GM21825 (cell line): ENCODE results near the gene PTPN23.
"Not testable (repeated sequence)": the region's sequence is repeated elsewhere in the genome, so short reads cannot be mapped to it uniquely, and the experiment has no call there.

ENCODE experiments used
- ATAC-seq: cut with Tn5 transposase; IDR thresholded peaks from one replicate; pipeline ENCODE4 v1.9.1; 2021; ENCODE audit warnings: mild to moderate bottlenecking, moderate library complexity; ENCODE audit not compliant: unreplicated experiment

PTPN23 gene

DNA sequence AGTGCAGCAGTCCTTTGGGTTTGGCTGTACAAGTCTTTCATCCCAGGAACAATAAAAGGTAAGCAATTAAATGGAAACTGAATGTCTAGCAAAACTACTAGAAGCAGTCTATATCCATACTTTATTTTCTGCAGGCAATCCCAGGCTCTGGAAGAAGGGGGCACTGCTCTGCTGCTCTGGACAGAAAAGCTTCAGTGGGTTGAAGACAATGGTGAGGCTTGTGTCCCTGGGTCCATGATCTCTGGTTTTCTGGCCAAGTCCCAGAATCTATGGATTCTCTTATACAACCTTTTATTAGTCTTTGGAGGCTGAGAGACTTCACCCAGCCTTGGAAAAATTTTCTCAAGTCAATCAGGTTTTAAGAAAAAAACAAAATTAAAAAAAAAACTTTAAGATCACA is 59.3 kb downstream of the PTPN23 start:
- no peak for ATAC-seq

DNA sequence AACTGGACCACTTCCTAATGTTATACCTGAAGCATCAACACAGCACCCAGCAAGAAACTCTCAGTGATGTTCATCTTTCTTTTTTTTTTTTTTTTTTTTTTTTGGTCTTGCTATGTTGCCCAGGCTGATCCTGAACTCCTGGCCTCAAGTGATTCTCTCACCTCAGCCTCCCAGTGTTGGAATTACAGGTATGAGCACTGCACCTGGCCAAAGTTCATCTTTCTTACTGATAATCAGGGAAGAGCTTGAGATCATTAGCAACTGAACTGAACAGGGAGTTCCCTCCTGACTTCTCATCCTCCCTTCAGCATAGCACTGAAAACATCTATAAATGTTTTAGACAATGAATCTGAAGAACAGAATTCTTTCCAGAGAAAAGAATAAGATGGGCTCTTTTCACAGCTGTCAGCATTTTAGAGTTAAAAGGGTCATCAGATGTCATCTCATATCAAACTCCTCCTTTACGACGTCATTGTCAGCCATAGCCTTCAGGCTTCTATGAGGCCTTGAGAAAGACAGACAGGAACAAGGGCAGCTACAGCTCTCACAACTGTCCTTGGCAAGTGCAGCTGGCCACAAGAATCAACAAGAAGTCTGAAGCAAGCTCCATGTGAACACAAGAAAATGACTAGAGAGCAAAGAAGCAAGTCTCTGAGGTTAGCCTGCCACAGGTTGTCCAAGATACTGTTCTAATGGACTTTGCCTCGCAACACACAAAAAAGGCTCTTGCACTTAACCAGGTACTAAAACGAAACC is 61.2 kb downstream of the PTPN23 start:
- no peak for ATAC-seq

DNA sequence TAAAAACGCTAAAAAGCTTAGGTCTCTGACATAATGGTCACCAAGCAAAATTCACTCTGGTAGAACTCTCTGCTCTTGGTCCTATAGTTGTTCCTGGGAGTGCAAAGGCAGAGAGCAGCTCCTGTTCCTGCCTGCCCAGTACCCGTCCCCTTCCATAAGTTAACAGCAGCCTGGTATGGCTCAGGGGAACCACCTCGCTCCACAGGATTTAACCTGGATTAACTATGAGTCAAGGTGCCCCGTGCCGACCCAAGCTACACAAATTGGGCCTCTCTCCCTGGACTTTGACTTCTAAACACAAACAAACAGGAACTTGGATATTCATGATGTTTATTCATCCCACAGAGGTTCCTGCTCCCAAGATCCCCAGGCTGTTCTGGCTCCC is 62.8 kb downstream of the PTPN23 start:
- no peak for ATAC-seq

- no peak for ATAC-seq
Measured at GRCh38 chr3:47444103-47444502, 63.3 kb downstream of the PTPN23 start.

DNA sequence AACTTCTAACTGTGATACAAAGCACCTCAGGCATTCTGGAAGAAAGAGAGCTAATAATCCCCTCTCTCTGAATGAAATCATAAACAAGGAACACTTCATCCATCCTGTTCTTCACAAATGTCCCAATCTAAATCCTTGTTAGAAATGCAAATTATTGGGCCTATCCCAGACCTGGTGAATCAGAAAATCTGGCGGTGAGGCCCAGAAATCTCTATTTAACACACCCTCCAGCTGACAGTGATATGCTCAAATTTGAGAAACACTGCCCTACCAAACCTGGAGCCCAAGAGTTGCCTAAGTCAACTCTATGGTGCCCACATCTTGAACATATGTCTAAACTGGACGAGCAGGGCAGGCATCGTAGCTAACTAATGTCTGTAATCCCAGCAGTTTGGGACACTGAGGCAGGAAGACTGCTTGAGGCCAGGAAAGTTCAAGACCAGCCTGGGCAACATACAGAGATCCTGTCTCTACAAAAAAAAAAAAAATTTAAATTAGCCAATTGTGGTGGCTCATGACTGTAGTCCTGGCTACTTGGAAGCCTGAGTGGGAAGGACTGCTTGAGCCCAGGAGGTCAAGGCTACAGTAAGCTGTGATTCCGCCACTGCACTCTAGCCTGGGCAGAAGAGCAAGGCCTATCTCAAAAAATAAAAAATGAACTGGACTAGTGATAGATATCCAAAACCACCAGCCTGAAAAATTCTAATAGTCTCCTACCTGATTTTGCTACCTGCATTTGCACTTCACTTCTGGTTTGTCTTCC is 71.8 kb downstream of the PTPN23 start:
- no peak for ATAC-seq

DNA sequence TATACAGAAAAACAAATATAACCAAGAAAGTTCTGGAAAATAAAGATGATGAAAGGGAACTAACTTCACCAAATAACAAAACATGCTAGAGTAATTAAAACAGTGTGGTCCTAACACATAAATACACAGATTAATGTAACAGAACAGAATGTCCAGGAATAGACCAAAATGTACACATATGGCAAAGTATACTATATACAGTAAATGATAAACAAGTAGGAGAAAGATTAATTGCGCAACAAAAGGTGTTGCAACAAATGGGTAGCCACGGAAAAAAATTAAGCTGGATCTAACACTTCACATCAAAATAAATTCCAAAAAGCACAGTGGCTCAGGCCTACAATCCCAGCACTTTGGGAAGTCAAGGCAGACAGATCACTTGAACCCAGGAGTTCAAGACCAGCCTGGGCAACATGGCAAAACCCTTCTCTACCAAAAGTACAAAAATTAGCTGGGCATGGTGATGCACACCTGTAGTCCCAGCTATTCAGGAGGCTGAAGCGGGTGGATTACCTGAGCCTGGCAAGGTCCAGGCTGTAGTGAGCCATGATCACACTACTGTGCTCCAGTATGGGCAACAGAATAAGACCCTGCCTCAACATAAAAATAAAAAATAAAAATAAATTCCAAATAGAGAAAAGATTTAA is 75.1 kb downstream of the PTPN23 start:
- no peak for ATAC-seq

GRCh38 chr3:47456984-47457383 is 76.2 kb downstream of the PTPN23 start:
- no peak for ATAC-seq

GRCh38 chr3:47459534-47460085 is 78.8 kb downstream of the PTPN23 start:
- ATAC-seq, result not testable (repeated sequence)
